IMR-90 (cell line): Measurements from ENCODE around the gene KIAA1614.

ENCODE experiments used
- BHLHE40 ChIP-seq: fragments of 150-350 bp; IDR thresholded peaks from 2 replicates; pipeline ENCODE4 v1.6.1; 2016; ENCODE audit warnings: mild to moderate bottlenecking, low read depth, low read length
- CEBPB ChIP-seq: IDR thresholded peaks from 2 replicates; pipeline ENCODE4 v1.6.1; 2012; ENCODE audit warnings: low read depth, low read length, improper control_type of control experiment
- CTCF ChIP-seq: conservative IDR thresholded peaks from 2 replicates; pipeline ENCODE4 v1.5.1; 2012; ENCODE audit warnings: mild to moderate bottlenecking, low read depth, low read length, improper control_type of control experiment
- MAZ ChIP-seq: IDR thresholded peaks from 2 replicates; pipeline ENCODE4 v1.6.1; 2012; ENCODE audit warnings: low read depth, mild to moderate bottlenecking, low read length, improper control_type of control experiment, moderate library complexity, borderline replicate concordance
- POLR2A ChIP-seq: IDR thresholded peaks from 2 replicates; pipeline ENCODE4 v1.6.1; 2012; ENCODE audit warnings: mild to moderate bottlenecking, low read depth, low read length
- RCOR1 ChIP-seq: IDR thresholded peaks from 2 replicates; pipeline ENCODE4 v1.6.1; 2012; ENCODE audit warnings: mild to moderate bottlenecking, low read length, improper control_type of control experiment; ENCODE audit not compliant: insufficient replicate concordance
- RFX5 ChIP-seq: IDR thresholded peaks from 2 replicates; pipeline ENCODE4 v1.8.0; 2012; ENCODE audit warnings: low read depth, mild to moderate bottlenecking, low read length, moderate library complexity
- USF2 ChIP-seq: fragments of 150-350 bp; IDR thresholded peaks from 2 replicates; pipeline ENCODE4 v1.6.1; 2017; ENCODE audit warnings: mild to moderate bottlenecking, antibody characterized with exemption, low read length, low read depth

- no peak for TF ChIP-seq CTCF
- no peak for TF ChIP-seq BHLHE40
- TF ChIP-seq POLR2A: no peak
- TF ChIP-seq RFX5: no peak
- no peak for TF ChIP-seq USF2
- TF ChIP-seq MAZ: no peak
- no peak for TF ChIP-seq RCOR1
- TF ChIP-seq CEBPB: no peak
Observed at GRCh38 chr1:180923887-180924286, 11.2 kb downstream of the KIAA1614 start.
